Mucosa of gallbladder (tissue), 1 donor: ENCODE data around the gene PIK3C2G. TPM values are rescaled to one million over a fixed set of nuclear protein-coding genes. Genes with fewer than 3 reads are reported as not detected.
A peak's percentile ranks its signal among the peaks of the same experiment; 100 is the strongest.

Experiments
- DNase-seq: peaks from one replicate; pipeline ENCODE4 v3.0.0-alpha.2; 2020; ENCODE audit warnings: low spot score
- total RNA-seq: library from RNA; stranded (reverse); gene quantifications from one replicate; pipeline ENCODE4 v1.2.1, GENCODE V29; 2021
- donor health status: DM: no; HTN: no; CAD: no.

Gene PIK3C2G
- total RNA-seq, 1 donor from 2014 or later, result 38.8 TPM

DNA sequence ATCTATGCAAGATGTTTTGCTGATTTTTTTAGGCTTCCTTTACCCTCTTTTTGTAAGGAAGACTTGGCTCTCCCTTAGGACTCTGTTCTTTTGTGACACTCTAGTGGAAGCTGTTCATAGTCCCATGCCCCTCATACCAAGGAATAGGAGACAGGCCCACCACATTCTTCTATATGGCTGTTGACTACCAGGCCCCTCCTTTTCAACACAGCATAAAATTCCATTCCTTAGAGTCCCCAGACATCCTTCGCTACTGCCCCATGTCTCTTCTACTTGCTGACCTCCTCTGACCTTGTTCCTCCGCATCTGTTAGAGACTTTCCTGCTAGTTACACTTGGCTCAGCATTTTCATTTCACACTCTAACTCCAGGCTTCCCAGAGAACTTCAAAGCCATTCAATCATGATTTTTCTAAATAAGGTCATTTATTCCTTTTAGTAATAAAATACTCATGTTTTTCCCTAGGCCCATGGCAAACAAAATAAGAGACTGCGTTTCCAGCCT lies 9.7 kb downstream of the PIK3C2G start:
- DNase-seq, result no peak

DNA sequence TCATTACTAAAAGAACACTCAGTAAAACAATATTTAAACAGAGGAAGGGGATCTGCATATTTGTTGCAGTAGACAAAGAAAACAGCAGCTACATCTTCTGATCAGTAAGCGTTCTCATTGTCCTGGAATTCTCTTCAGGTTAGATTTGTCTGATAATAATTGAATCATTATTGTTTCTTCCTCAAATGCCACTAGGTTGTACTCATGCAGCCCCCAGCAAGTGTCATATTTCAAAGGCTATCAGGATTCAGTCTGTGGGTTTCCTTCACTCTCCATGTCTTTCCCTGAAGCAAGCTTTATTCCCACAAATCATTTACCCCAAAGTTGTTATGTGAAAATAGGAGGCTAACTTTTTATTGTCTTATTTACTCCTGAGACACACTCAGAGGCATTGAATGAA lies 14.7 kb downstream of the PIK3C2G start:
- no peak for DNase-seq

DNA sequence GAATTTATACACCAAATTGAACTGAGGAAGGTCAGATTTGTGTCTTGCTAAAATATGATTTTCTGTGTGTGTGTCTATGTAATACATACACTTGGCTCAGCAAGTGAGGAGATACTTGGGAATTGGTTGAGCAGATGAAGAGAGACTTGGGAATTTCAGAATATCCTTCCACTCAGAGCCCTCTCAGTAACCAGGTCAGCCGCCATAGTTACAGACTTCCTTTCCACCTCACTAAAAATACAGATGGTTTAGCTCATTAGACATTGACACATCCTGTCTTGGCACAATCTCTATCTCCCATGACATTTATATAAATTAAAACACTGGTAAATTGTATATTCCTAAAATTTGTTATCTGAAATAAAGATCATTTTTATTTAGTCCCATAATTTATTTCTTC lies 15.9 kb downstream of the PIK3C2G start:
- no peak for DNase-seq

DNA sequence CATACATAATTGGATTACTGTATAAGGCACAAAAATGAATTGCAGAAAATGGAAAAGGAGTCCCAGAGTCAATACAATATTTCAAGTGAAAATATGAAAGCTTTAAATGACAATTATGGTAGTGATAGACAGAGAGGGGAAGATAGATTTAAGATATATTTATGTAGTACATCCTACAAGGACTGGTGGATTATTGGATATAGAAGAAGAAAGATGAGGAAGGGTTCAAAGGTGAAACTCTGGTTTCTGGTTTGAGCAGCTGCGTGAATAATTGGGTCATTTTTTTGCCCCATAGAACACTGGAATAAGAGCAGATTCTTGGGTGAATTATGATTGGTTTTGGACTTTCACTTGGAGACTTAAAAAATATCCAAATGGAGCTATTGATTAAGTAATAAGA lies 19.4 kb downstream of the PIK3C2G start:
- DNase-seq, result no peak

DNA sequence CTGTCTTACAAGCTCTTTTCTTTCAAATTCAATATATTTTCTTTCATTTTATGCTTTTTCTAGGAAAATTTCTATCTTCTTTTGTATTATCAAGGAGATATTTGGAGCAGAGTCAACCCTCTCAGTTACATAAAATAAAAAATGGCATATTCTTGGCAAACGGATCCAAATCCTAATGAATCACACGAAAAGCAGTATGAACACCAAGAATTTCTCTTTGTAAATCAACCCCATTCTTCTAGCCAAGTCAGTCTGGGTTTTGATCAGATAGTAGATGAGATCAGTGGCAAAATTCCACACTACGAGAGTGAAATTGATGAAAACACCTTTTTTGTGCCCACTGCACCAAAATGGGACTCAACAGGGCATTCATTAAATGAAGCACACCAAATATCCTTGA lies 20.6 kb downstream of the PIK3C2G start:
- DNase-seq, result no peak

DNA sequence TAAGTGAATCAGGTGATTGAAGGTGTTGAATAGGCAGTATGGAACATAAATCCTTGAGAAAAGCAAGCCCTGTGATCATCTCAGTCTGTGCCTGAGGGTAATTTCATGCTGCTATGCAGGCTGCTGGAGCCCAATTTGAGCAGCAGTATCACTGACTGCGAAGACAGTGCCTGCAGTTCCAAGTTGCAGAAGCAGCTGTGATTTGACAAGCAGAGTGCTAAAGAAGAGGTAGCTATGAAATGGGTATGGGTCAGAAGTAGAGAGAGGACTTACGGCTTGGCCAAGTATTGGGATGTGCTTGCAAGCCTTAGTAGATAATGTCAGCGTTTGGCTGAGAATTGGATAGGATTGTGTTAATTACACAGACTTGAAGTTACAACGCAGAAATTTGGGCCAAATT lies 22.5 kb downstream of the PIK3C2G start:
- no peak for DNase-seq

DNA sequence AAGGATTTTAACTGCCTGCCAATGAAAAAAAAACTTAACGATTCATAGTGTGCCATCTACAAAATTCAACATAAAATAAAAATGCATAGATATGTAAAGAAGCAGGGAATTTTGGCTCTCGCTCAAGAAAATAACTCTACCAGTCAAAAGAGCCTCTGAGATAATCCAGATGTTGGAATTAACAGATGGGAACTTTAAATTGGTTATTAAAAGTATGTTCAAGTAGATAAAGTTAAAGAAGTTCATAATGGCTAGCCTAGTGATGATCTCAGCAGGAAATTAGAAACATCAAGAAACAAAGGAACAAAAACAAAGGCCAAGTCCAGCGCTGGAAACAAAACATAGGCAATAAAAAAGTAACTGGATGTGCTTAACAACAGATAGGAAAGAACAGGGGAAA lies 23.1 kb downstream of the PIK3C2G start:
- no peak for DNase-seq

DNA sequence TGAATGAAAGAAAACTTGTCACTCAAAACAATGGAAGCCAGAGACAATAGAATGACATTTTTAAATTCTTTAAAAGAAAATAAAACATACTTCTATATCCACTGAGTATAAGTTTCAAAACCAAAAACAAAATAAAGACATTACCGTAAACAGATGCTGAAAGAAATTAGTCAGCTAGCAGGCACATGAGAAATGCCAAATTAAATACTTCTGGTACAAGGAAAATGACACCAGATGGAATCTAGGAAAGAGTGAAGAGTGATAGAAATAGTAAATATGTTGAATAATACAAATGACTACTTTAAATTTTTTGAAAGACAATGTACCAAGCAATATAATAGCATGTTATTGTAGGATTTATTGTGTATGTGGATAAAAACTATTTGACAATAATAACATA lies 23.8 kb downstream of the PIK3C2G start:
- no peak for DNase-seq

DNA sequence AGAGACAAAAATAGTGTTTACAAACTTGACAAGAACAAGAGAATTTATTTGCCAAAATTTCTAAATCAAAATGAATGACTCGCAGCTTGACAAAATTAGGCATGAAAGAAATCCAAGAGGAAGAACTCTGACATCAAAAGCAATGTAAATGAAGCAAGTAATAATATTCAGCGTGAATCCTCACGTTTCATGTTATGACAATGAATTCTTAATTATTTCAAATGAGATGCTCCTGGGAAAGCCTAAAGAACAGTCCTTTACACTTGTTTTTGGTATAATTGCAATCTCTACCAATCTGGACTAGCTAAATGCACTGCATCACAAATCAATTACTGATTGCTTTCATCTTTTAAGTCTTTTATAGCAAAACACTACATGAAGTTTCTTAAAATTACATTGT lies 29.1 kb downstream of the PIK3C2G start:
- no peak for DNase-seq

DNA sequence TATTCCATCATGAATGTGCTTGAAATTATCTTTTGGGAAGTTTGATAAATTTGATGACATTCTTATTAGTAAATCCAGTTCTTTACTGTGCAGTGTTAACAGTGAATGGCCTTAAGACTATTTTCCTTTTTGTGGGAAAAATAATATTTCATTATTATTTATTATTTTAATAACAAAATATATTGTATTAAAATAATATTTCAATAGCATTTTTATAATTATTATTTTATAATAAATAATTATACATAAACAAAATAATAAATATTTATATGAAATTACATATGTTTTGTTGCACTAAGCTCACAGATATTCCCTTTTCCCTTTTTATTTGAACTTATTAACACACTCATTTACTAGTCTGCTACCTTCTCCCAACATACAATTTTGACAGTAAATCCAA lies 33.6 kb downstream of the PIK3C2G start:
- no peak for DNase-seq

DNA sequence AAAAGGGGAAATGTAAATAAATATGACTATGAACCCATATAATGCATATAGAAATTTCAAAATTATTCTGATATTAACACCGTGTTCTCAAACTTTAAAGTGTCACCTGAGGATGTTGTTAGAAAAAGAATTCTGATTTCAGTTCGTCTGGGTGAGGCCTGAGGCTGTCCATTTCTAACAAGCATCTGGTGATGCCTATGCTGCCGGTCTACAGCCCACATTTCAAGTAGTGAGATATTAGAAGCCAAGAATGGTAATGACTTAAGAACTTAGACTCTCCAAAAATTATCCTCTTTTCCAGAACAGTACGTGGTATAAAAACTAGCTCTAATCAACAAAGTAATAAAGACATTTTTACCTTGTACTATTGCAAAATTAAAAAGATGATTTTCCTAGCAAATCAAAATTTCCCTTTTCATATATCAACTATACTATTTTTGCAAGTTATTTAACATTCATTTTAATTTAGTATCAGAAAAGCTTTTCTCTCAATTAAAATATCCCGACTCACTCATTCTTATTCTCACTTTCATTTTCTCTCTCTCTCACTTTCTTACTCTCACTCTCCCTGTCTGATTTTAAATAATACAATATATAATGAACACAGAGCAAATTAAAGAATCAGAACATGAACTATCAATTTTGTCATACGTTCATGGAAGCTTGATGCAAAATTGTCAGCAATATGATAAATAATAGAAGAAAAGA lies 35.0 kb downstream of the PIK3C2G start:
- DNase-seq, result no peak

DNA sequence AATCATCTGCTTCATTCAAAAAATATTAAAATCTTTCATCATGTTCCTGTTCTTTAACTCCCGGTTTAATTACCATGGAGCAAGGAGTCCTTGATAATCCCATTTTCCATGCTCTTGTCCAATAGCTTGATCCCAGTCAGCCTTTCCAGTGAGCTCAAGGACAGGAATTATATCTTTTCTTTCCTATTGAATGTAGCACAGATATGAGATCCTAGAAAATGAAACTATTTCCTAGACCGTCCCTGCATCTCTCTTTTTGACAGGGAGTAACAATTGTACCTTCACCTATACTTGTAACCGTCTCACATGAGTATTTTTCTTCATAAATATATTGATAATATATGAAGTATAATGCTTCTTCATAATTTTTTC lies 35.6 kb downstream of the PIK3C2G start:
- no peak for DNase-seq

DNA sequence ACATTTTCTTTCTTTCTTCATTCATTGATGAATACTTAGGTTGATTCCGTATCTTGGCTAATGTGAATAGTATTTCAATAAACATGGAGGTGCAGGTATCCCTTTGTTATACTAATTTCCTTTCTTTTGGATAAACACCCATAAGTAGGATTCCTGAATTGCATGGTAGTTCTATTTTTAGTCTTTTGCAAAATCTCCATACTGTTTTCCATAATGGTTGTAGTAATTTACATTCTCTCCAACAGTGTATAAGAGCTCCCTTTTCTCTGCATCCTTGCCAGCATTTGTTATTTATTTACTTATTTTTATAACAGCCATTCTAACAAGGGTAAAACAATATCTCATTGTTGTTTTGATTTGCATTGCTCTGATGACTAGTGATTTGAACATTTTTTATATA lies 36.6 kb downstream of the PIK3C2G start:
- DNase-seq, result no peak

DNA sequence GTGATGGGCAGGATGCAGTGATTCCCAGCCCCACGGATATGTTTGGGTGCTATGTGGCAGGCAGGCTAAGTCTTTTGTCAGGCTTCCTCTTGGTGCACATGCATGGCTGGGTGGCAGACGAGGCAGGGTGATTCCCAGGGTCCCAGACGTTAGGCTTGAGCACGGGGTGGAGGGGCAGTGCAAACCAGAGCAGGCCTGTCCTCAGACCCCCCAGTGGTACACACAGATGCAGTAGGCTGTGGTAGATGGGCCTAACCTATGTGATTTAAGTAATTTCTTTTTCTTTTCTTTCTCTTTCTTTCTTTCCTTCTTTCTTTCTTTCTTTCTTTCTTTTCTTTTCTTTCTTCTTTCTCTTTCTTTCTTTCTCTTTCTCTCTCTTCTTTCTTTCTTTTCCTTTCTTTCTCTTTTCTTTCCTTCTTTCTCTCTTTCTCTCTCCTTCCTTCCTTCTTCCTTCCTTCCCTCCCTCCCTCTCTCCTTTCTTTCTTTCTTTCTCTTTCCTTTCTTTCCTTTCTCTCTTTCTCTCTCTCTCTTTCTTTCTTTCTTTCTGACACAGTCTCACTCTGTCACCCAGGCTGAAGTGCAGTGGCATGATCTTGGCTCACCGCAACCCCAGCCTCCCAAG lies 41.6 kb downstream of the PIK3C2G start:
- DNase-seq, result no peak

DNA sequence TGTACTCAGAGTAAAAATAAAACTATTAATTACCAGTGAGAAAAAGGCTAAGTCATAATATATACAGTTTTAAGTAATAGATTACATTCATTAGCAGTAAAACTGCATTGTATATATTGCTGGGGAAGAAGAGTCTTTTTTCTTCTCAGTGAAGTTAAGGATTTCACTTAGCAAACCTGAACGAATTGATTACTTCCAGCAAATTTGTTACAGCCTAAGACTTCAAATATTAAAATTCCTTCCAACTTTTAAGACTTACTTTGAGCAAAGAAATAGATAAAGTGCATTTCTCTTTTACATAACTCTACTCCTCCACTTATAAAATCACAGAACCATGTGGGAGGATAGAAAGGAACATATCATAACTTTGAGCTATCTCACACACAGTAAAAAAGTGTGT lies 43.3 kb downstream of the PIK3C2G start:
- no peak for DNase-seq

DNA sequence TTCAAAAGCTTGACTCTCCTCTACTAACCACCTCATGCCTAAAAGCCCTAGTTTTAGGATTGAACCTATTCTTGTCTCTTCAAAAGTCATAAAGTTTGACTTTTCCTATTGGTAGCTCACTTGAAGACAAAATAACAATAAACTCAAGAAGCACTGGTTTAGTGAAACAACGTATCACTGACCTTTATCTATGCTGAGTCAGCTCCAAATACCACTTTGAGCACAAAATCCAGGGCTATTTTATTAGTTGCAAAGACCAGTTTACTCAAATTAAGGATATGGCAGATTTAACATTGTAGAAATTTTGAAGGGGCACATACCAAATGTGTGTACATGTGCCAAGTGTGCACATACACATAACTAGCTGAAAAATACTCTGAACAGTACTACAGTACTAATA lies 45.0 kb downstream of the PIK3C2G start:
- DNase-seq, result no peak

DNA sequence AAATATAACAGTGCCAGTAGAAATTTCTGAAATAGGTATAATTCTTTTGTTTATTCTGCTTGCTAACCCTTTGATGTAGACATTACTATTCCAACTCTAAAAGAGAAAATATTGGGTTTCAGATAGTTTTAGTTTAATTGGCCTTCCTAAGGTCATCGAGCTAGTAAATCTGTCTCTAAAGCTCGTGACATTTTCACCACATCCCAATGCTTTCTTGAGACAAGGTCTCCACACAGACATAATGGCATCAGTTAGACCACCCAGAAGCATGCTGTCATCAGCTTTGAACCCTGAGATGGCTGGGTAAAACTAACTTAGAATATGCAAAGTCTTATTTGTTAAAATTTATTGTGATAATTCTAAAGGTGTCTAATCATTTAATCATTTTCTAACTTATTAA lies 52.0 kb downstream of the PIK3C2G start:
- no peak for DNase-seq

DNA sequence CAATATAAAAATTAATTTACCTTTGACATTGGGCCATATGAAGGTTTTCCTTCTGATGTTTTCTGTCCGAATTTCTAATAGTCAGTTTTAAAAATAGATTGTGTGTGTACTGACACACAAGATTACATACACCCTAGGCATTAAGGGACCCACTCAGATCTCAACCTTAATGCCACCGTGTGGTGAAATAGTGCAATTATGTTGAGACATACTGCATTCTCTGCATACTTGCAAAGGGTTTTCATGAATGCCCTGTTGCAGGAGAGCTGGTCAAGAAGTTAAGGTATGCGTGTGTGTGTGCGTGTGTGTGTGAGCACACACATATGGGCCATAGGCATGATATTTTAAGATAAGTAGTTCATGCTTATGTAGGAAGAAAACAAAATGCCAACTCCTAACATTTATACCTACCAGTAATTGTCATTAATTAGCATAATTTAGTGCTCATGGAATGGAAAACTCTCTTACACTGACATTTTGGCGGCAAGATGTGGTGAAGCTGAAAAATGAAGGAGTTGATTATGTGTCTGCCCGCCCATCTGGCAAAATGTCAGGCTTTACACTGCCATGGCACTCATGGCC lies 58.8 kb downstream of the PIK3C2G start:
- DNase-seq, result peak; percentile 44

DNA sequence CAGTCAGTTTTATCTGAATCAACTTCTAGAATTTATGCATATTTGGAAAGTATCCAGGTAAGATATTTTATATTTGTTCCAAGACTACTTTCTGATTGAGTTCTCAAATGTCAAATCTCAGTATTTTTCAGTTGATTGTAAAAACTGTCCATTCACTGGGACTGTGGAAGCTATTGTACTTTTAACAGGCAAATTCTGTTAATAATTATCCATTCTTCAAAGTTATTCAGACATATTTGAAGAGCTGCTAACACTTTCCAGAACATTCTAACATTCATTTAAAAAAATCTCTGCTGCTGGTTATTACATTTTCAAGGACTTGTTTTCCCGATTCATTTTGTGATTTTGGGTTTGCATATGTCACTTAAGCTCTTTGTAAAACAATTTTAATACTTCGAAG lies 59.7 kb downstream of the PIK3C2G start:
- DNase-seq, result no peak

DNA sequence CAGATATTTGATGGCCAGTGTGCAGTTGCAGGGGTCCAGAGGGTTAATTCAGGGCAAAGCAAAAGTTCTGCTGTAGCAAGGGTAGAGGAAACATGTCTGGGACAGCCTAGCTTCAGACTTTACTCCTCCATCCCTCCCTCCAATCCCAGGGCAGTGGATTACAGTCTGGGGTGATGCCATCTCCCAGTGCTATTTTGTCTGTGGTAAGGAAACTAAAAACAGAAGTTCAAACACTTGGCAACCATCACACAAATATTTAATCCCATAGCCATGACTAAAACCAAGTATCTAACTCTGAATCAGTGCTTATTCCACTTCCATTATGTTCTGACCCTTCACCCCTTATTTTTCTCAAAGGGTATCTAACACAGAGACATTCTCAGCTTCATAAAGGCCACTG lies 61.8 kb downstream of the PIK3C2G start:
- DNase-seq, result no peak

DNA sequence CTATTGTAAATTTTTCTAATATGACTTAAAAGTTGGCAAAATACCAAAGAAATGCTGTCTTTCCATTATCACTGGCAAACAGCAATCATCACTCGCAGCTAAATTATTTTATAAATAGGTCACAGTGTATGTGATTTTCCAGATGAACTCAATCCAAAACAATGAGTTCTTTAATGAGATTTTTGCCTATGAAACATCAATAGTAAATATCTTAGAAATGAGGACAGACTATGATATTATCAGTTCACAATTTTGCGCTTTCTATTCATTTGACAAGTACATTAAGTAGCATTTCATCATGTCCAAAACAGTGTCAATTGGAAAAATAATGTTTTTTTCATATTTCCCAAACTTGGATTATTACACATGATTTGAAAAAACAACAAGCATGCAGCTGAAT lies 65.7 kb downstream of the PIK3C2G start:
- no peak for DNase-seq

DNA sequence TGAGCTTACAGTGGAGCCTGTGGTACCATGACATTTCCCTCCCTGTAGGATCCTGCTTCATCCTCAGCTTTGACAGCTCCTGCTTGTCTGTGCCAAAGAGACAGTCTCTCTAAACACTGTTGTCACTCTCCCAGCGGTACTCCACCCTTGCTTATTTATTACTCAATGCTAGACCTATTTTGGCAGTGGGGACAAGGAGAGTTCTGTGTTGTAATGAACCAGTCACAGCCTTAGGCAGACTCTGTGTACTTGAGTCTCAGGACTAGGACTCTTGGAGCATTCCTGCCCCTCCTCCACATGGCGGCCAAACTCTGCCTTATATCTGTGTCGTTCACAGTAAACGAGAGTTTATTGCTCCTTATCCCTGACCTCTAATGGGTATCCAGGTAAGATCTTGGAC lies 70.9 kb downstream of the PIK3C2G start:
- DNase-seq, result no peak

DNA sequence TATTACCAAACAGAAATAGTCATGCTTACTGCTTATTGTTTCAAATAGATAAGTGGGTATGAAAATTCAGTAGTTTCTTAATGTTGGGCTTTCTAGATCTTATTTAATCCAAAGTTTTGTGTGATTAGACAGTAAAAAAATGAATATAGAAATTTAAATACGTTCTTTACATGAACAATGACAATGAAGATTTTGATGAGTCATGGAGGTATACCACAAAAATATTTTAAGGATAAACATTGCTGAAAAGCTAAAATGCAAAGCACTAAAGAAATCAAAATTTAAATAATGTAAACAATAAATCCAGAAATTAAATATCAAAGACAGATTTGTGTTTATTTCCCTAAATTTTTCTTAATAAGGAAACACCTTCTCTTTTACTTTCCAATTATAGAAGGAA lies 78.3 kb downstream of the PIK3C2G start:
- DNase-seq, result no peak

DNA sequence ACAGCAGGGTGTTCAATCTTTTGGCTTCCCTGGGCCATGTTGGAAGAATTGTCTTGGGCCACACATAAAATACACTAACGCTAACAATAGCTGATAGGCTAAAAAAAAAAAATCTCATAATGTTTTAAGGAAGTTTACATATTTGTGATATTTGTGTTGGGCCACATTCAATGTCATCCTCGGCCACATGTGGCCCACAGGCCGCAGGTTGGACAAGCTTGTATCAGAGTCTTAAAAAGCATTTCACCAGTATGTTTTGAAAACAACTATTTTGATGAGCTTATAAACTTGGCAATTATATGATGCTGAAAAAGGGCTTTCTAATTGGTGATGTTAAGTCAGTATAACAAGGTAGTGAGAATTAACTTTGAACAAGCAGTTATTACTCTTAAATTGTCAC lies 78.9 kb downstream of the PIK3C2G start:
- DNase-seq, result no peak
